DND-41 (cell line): ENCODE results near the gene ANO3.

Experiments
- CTCF ChIP-seq: IDR thresholded peaks from 2 replicates; pipeline ENCODE4 v1.5.1; 2012; ENCODE audit warnings: borderline replicate concordance, low read length, moderate library complexity, mild to moderate bottlenecking; ENCODE audit not compliant: poor library complexity, severe bottlenecking; ENCODE audit errors: extremely low read depth
- EZH2 ChIP-seq: IDR thresholded peaks from 3 replicates; pipeline ENCODE4 v1.6.1; 2012; ENCODE audit warnings: borderline replicate concordance, low read depth, mild to moderate bottlenecking, moderate library complexity, low read length, inconsistent platforms; ENCODE audit not compliant: severe bottlenecking

- TF ChIP-seq CTCF (no peak), EZH2 (no peak)
These were observed 4.0 kb downstream of the ANO3 start for GRCh38 chr11:26335903-26336302.
